AG08396 (cell line): ENCODE results near the gene HINFP.
A peak's percentile ranks its signal among the peaks of the same experiment; 100 is the strongest.
"Not testable (repeated sequence)": the region's sequence is repeated elsewhere in the genome, so short reads cannot be mapped to it uniquely, and the experiment has no call there.

Source experiments
- DNase-seq: peaks from one replicate; pipeline ENCODE4 v3.0.0; 2012; ENCODE audit warnings: low spot score, mixed read lengths

The HINFP gene

GRCh38 chr11:119100246-119100970 is 21.0 kb upstream of the HINFP start:
- DNase-seq, result peak; percentile 38

GRCh38 chr11:119100994-119101758 is 20.2 kb upstream of the HINFP start:
- peak; percentile 34 for DNase-seq

- peak; percentile 85 for DNase-seq
Observed at GRCh38 chr11:119101759-119102423, 19.5 kb upstream of the HINFP start, which contains the start of gene DPAGT1. Gene DPAGT1, minus strand, starts transcription at chr11:119101853. Its CDS starts 198 bp downstream, at chr11:119101655.

GRCh38 chr11:119103161-119103664 is 18.2 kb upstream of the HINFP start:
- not testable (repeated sequence) for DNase-seq

- no peak for DNase-seq
Observed at GRCh38 chr11:119103793-119104192, 17.6 kb upstream of the HINFP start.

GRCh38 chr11:119106564-119107537 is 14.5 kb upstream of the HINFP start, which contains the start of gene C2CD2L:
Gene C2CD2L, plus strand, starts transcription at chr11:119107344. Its CDS starts 398 bp downstream, at chr11:119107742.
- DNase-seq, result peak; percentile 97

- peak; percentile 49 for DNase-seq
Observed at GRCh38 chr11:119107538-119108145, 13.7 kb upstream of the HINFP start.

- DNase-seq, result peak; percentile 27
Observed at GRCh38 chr11:119108146-119108856, 13.1 kb upstream of the HINFP start.

GRCh38 chr11:119108857-119109221 is 12.5 kb upstream of the HINFP start:
- DNase-seq, result no peak

GRCh38 chr11:119109843-119110242 is 11.5 kb upstream of the HINFP start:
- DNase-seq, result no peak

GRCh38 chr11:119110439-119110838 is 10.9 kb upstream of the HINFP start:
- no peak for DNase-seq

- no peak for DNase-seq
Observed at GRCh38 chr11:119111361-119111925, 9.9 kb upstream of the HINFP start.

GRCh38 chr11:119112314-119113020 is 8.9 kb upstream of the HINFP start:
- no peak for DNase-seq

GRCh38 chr11:119113716-119114115 is 7.7 kb upstream of the HINFP start:
- no peak for DNase-seq

- DNase-seq, result no peak
Observed at GRCh38 chr11:119114351-119114750, 7.0 kb upstream of the HINFP start.

- DNase-seq, result no peak
Observed at GRCh38 chr11:119115484-119116234, 5.7 kb upstream of the HINFP start.

- DNase-seq, result no peak
Observed at GRCh38 chr11:119116235-119116594, 5.2 kb upstream of the HINFP start.

GRCh38 chr11:119116601-119117000 is 4.8 kb upstream of the HINFP start:
- no peak for DNase-seq
